SK-N-MC (cell line): ENCODE data around the gene STBD1.

Source experiments
- EZH2 ChIP-seq: fragments of 200-600 bp; sonication (generic); IDR thresholded peaks from one replicate; pipeline ENCODE4 v1.6.1; 2017; ENCODE audit warnings: antibody characterized with exemption
- FOXP2 ChIP-seq: optimal IDR thresholded peaks from 2 replicates; pipeline ENCODE3; 2011; ENCODE audit warnings: mild to moderate bottlenecking, moderate library complexity; ENCODE audit not compliant: insufficient read depth; ENCODE audit errors: extremely low read length, control extremely low read depth
- POLR2AphosphoS5 ChIP-seq: IDR thresholded peaks from 2 replicates; pipeline ENCODE4 v1.6.1; 2012; ENCODE audit warnings: mild to moderate bottlenecking, low read depth, low read length, borderline replicate concordance

GRCh38 chr4:76277667-76278066, 28.9 kb upstream of the STBD1 start:
- no peak for TF ChIP-seq POLR2AphosphoS5
- no peak for TF ChIP-seq EZH2
- no peak for TF ChIP-seq FOXP2
